ENCODE results near the gene HTRA2.
"Not testable (repeated sequence)": the region's sequence is repeated elsewhere in the genome, so short reads cannot be mapped to it uniquely, and the experiment has no call there.

Gene HTRA2

GRCh38 chr2:74529357-74530238, at the start of gene HTRA2, which contains the start of gene AUP1:
TSS of gene HTRA2 (plus strand) at chr2:74529933. CDS start at chr2:74530007, 74 bp downstream.
TSS of gene AUP1 (minus strand) at chr2:74529706. CDS start at chr2:74529629, 77 bp downstream.
- peak; percentile 99 for DNase-seq

- DNase-seq, result no peak
Observed at GRCh38 chr2:74481431-74481830, 48.3 kb upstream of the HTRA2 start.

- peak; percentile 73 for DNase-seq
Observed at GRCh38 chr2:74481961-74482800, 47.6 kb upstream of the HTRA2 start.

- DNase-seq, result peak; percentile 99
Observed at GRCh38 chr2:74482801-74483674, 46.7 kb upstream of the HTRA2 start, which contains the start of the genes CCDC142 and TTC31. TSS of gene CCDC142 (minus strand) at chr2:74482998. CDS start at chr2:74482837, 161 bp downstream. TSS of gene TTC31 (plus strand) at chr2:74483081. CDS start at chr2:74483096, 15 bp downstream.

DNA sequence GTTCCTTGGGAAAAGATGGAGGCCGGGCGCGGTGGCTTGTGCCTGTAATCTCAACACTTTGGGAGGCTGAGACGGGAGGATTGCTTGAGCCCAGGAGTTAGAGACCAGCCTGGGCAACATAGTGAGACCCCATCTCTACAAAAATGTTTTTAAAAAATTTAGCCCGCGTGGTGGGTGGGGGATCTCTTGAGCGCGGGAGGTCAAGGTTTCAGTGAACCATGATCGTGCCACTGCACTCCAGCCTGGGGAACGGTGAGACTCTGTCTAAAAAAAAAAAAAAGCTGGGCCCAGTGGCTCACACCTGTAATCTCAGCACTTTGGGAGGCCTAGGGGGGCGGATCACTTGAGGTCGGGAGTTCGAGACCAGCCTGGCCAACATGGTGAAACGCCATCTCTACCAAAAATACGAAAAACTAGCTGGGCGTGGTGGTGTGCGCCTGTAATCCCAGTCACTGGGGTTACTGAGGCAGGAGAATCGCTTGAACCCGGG, 46.0 kb upstream of the HTRA2 start:
- not testable (repeated sequence) for DNase-seq

- no peak for DNase-seq
Observed at GRCh38 chr2:74486141-74486540, 43.6 kb upstream of the HTRA2 start.

GRCh38 chr2:74488643-74489481, 40.9 kb upstream of the HTRA2 start:
- DNase-seq, result no peak

DNA sequence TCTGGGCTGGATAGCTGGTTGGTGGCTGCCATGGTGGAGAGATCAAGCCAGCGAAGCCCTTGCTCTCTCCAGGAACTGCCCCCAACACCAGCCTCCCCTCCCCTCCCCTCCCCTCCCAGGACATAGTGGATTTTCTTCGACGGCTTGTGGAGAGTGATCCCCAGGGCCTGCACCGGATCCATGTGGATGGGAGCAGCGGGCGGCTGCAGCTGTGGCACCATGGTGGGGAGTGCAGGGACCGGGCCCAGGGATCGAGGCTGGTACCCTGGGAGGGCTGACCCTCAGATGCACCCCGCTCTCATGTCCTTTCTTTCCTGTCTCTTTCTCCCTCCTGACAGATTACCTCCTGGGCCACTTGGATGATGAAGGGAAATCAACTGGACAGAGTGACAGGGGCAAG, 39.8 kb upstream of the HTRA2 start:
- no peak for DNase-seq

- DNase-seq, result no peak
Observed at GRCh38 chr2:74491648-74492544, 37.8 kb upstream of the HTRA2 start.

DNA sequence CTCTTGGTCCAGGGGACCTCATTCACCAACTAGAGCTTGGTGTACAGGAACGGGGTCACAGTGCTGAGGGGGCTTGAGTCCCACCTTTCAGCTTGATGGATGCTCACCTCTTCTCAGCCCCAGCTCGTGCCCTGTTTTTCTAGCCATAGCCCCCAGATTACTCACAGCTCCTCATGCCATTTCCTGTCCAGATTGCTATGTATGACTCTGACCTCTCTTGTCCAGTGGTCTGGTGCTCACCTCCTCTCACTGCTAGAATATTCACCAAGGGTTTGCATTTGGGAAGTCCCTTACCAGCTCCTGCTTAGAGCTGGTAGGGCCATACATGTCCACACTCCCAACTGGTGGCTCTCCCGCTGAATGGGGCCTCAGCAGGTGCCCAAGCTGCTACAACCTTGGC, 36.2 kb upstream of the HTRA2 start:
- no peak for DNase-seq

GRCh38 chr2:74495440-74495839, 34.3 kb upstream of the HTRA2 start:
- DNase-seq, result no peak

- no peak for DNase-seq
Observed at GRCh38 chr2:74496997-74497776, 32.5 kb upstream of the HTRA2 start.

GRCh38 chr2:74497777-74498499, 31.8 kb upstream of the HTRA2 start:
- peak; percentile 53 for DNase-seq

GRCh38 chr2:74498500-74499266, 31.1 kb upstream of the HTRA2 start:
- peak; percentile 65 for DNase-seq

DNA sequence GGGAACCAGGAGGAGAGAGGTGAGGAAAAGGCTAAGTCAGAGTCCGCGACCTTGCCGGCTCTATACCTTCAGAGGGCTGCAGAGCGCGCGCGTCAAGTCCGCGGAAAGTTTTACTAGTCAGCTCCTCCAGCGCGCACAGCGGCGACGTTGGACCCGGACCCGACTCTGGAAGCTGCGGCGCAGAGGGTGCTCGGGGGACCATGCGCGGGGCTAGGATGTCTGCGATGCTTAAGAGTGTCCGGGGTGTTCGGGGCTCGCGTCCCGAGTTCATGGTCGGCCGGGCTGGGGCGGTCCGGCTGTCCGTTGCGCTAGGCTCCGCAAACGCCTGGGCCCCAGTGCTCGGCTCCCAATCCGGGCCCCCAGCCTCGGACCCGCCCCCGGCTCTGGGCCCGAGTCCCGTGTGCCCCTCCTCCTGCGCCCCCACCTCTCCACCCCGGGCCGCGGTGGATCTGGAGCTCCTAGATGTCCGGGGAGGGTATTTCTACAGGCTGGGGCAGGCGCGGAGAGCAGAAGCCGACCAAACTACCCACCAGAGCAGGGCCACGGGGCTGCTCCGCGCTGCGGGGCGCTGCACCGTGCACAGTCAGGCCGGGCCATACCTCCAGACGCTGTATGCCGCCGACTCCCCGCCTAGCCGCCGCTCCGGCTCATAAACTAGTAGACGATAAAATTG, 30.3 kb upstream of the HTRA2 start, which contains the start of gene LBX2:
Gene LBX2, minus strand, starts transcription at position 337 of the 673 bp plus-strand sequence. Its CDS starts 66 bp downstream, at position 271.
- DNase-seq, result peak; percentile 67

DNA sequence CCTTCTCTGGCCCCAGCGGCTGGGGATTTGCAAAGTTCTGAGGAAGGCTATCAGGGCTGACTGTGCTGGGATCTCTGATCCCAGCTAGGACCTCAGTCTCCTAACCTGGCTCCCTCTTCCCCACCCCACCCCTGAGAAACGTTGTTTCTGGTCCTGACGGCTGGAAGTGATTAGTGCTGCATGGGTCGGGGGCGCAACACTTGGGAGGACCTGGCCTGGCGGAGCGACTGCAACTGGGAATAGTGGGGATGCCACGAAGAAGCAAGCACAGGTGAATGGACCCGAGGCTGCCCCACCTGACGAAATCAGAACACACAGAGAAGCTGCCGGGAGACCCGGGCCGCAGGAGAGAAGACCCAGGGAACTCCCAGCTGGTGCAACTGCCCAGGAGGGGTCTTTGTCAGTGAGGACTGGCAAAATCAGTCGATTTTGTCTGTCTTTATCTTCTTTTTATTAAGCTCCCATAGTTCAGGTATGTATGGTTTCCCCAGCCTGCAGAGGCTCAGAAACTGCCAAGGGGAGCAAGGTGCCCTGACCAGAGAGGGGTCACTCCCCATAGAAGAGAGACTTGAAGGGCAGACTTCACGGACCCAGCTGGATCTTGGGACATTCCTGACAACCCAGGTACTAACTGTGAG, 29.7 kb upstream of the HTRA2 start:
- no peak for DNase-seq

GRCh38 chr2:74500578-74500946, 29.2 kb upstream of the HTRA2 start:
- DNase-seq, result no peak

All from hematopoietic multipotent progenitor cell treated with erythropoietin and hydrocortisone succinate and interleukin-3 and kit ligand, for 6 days (in vitro differentiated cells).